Muscle of leg (tissue), 11 donors: Measurements from ENCODE around the gene ANKRD31. TPM values are rescaled to one million over a fixed set of nuclear protein-coding genes. Genes with fewer than 3 reads are reported as not detected.
"Not testable (repeated sequence)": the region's sequence is repeated elsewhere in the genome, so short reads cannot be mapped to it uniquely, and the experiment has no call there.

Experiments used
- DNase-seq: peaks from one replicate; pipeline ENCODE4 v3.0.0; 2013
- H3K27ac ChIP-seq: one replicate; pipeline ENCODE4 v1.5.1; 2013; ENCODE audit warnings: mild to moderate bottlenecking, low read length, control low read depth
- H3K27me3 ChIP-seq: one replicate; pipeline ENCODE4 v1.6.1; 2013; ENCODE audit warnings: low read length; ENCODE audit not compliant: control insufficient read depth, insufficient read depth
- H3K36me3 ChIP-seq: one replicate; pipeline ENCODE4 v1.6.1; 2013; ENCODE audit warnings: low read length; ENCODE audit not compliant: control insufficient read depth, insufficient read depth
- H3K4me1 ChIP-seq: one replicate; pipeline ENCODE4 v1.6.1; 2013; ENCODE audit warnings: low read length; ENCODE audit not compliant: control insufficient read depth, insufficient read depth
- H3K4me3 ChIP-seq: one replicate; pipeline ENCODE4 v1.5.1; 2013; ENCODE audit warnings: low read length, control low read depth
- H3K9me3 ChIP-seq: replicated peaks from 2 replicates; pipeline ENCODE4 v1.6.1; 2013; ENCODE audit warnings: low read depth, low read length; ENCODE audit not compliant: control insufficient read depth
- WGBS: methylation state at CpG from one replicate; pipeline ENCODE4 v1.1.5; 2013; ENCODE audit warnings: missing lambda C conversion rate; ENCODE audit not compliant: insufficient coverage; 5-methylcytosine and 5-hydroxymethylcytosine counted together
- polyA plus RNA-seq, 8 donors: library from polyadenylated mRNA; unstranded; fragments of 120-200 nt; gene quantifications; one replicate each; pipeline versions ENCODE4 v1.2.1 to v1.2.3, GENCODE V29; 2013; ENCODE audit warnings: inconsistent platforms in 1 of 8, low replicate concordance in 1 of 8; ENCODE audit not compliant: insufficient read length in 8 of 8, insufficient read depth in 1 of 8
- total RNA-seq: library from RNA; stranded (reverse); fragments of 120-200 nt; gene quantifications from one replicate; pipeline ENCODE4 v1.2.4, GENCODE V29; 2013

Gene ANKRD31
- total and polyA plus RNA-seq, 9 donors = 0.06 to 0.27 (median 0.13) TPM

DNA sequence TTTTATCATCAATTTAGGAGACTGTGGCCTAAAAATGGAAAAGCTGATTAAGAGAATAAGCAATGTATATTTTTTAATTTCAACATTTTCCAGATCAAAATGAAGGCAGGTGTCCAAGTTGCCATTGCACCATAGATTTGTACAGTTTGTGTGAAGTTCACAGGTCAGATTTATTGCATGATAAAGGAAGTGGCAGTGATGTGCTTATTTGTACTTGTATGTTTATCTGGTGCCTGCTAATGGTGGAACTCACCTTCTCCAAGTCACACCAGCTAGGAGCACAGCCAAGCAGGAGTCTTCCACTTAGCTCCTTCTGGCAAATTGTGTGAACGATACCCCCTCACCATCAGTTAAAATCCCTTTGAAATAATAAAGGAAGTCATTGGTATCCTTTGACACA, 37.8 kb upstream of the ANKRD31 start:
- H3K36me3 ChIP-seq = no peaks in the 10 kb centered on the region

DNA sequence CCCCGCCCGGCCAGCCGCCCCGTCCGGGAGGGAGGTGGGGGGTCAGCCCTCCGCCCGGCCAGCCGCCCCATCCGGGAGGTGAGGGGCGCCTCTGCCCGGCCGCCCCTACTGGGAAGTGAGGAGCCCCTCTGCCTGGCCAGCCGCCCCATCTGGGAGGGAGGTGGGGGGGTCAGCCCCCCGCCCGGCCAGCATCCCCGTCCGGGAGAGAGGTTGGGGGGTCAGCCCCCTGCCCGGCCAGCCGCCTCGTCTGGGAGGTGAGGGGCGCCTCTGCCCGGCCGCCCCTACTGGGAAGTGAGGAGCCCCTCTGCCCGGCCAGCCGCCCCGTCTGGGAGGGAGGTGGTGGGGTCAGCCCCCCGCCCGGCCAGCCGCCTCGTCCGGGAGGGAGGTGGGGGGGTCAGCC, 33.9 kb upstream of the ANKRD31 start:
- H3K27ac ChIP-seq, DNase-seq, H3K36me3 ChIP-seq, H3K4me3 ChIP-seq, H3K27me3 ChIP-seq, H3K9me3 ChIP-seq, H3K4me1 ChIP-seq: not testable (repeated sequence)
- WGBS = no CpG with 5 or more reads among the region's 31 CpGs

More for the DNA sequence above, 37.8 kb upstream of the ANKRD31 start:
- Histone ChIP-seq H3K4me1 (no peaks in the 10 kb centered on the region), H3K9me3 (no peaks in the 10 kb centered on the region), H3K27ac (no peak overlapping the region), H3K4me3 (no peak overlapping the region), H3K27me3 (no peaks in the 10 kb centered on the region)
- no CpG with 5 or more reads among the region's 1 CpG for WGBS
- no peak for DNase-seq

DNA sequence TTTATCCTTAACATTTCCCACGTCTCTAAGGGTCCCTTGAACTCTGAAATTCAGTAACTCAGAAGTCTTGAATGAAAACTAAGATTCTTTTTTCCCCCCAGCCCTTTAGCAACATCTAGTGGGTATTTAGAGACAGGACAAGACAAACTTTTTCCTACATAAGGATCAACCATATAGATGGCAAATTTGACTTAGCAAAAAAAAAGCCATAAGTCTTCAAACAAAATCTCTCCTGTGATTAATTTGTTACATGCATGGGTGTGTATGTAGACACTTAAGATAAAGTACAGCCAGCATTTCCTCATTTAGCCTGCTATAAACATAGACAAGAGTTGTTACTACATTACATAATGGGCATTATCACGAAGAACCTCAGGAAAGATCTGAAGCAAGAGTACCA, 29.1 kb upstream of the ANKRD31 start:
- no peak for DNase-seq
- no peak overlapping the region for H3K27ac ChIP-seq
- no CpG with 5 or more reads among the region's 2 CpGs for WGBS
- no peaks in the 10 kb centered on the region for H3K27me3 ChIP-seq
- peaks cover 2% of the 10 kb centered on the region for H3K9me3 ChIP-seq
- no peaks in the 10 kb centered on the region for H3K4me1 ChIP-seq
- H3K4me3 ChIP-seq = no peak overlapping the region
- H3K36me3 ChIP-seq = no peaks in the 10 kb centered on the region

DNA sequence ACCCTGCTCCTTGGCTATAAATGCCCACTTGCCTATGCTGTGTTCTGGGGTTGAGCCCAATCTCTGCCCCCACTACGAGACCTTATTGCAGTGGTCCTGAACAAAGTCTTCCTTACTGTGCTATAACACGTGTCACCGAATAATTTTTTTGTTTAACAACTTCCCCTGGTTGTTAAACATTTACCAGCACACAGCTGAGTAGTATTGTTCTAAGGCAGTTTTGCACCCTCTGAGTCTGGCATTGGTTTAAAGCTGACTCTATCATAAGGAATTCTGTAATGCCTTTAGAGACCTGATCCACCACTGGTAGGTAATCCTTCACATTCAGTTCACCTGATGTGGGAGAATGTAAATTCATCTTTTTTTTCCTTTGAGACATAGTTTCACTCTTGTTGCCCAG, 25.6 kb upstream of the ANKRD31 start:
- Histone ChIP-seq H3K27ac (no peak overlapping the region), H3K4me3 (no peak overlapping the region), H3K9me3 (no peaks in the 10 kb centered on the region), H3K27me3 (no peaks in the 10 kb centered on the region), H3K4me1 (no peaks in the 10 kb centered on the region), H3K36me3 (no peaks in the 10 kb centered on the region)
- DNase-seq = no peak
- WGBS = 87% methylated on average over 3 of the region's 3 CpGs

DNA sequence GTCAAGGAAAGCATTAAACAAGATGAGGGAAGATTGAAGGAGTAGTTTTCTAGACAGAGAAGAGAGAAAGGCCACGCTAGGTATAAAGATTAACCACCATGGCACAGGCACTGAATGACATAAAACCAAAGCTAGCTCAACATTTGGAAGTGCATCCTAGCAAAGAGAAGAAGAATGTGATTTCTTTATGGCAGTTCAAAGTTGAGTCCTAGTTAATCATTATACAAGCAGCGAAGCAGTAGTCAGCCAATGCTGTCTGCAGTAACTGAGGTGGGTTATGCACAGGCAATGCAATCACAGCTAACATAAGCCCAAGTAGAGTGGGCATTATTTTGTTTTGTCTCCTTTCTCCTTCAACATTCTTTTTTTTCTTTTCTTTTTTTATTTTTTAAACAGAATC, 24.0 kb upstream of the ANKRD31 start:
- no CpG with 5 or more reads among the region's 2 CpGs for WGBS
- no peak overlapping the region for H3K27ac ChIP-seq
- no peaks in the 10 kb centered on the region for H3K36me3 ChIP-seq
- H3K27me3 ChIP-seq = no peaks in the 10 kb centered on the region
- peaks cover 3% of the 10 kb centered on the region for H3K9me3 ChIP-seq
- H3K4me1 ChIP-seq = no peaks in the 10 kb centered on the region
- DNase-seq = no peak
- no peak overlapping the region for H3K4me3 ChIP-seq

DNA sequence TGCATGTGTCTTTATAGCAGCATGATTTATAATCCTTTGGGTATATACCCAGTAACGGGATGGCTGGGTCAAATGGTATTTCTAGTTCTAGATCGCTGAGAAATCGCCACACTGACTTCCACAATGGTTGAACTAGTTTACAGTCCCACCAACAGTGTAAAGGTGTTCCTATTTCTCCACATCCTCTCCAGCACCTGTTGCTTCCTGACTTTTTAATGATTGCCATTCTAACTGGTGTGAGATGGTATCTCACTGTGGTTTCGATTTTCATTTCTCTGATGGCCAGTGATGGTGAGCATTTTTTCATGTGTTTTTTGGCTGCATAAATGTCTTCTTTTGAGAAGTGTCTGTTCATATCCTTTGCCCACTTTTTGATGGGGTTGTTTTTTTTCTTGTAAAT, 13.8 kb upstream of the ANKRD31 start:
- not testable (repeated sequence) for H3K27ac ChIP-seq, DNase-seq, H3K27me3 ChIP-seq, H3K4me1 ChIP-seq, H3K4me3 ChIP-seq, H3K9me3 ChIP-seq, H3K36me3 ChIP-seq
- no CpG with 5 or more reads among the region's 4 CpGs for WGBS

DNA sequence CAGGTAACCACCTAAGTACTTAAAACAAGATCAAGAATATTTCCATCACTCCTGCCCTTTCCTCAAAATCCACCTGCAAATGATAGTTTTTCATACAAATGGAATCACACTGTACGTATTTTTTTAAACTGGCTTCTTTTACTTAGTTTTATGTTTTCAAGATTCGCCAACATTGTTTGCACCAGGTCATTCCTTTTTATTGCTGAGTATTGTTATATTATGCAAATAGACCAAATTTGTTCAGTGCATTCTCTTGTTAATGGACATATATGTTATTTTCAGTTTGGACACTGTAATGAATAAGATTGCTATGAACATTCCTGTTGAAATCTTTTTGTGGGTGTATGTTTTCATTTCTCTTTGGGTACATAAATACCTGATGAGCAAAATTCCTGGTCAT, 8.3 kb upstream of the ANKRD31 start:
- Histone ChIP-seq H3K4me1 (no peaks in the 10 kb centered on the region), H3K36me3 (no peaks in the 10 kb centered on the region), H3K4me3 (no peak overlapping the region), H3K27ac (no peak overlapping the region), H3K27me3 (no peaks in the 10 kb centered on the region), H3K9me3 (no peaks in the 10 kb centered on the region)
- no peak for DNase-seq
- no CpG with 5 or more reads among the region's 2 CpGs for WGBS

DNA sequence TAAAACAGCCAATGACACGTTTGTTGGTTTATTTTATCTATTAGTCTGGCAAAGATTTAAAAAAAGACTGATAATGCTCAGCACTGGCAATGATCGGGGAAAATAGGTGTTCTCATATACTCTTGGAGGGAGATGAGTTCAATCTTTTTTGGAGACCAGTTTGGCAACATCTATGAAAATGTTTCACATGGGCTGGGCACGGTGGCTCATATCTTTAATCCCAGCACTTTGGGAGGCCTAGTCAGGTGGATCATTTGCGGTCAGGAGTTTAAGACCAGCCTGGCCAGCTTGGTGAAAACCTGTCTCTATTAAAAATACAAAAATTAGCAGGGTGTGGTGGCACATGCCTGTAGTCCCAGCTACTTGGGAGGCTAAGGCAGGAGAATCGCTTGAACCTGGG, 6.8 kb upstream of the ANKRD31 start:
- H3K9me3 ChIP-seq = no peaks in the 10 kb centered on the region
- no peaks in the 10 kb centered on the region for H3K4me1 ChIP-seq
- H3K27me3 ChIP-seq = no peaks in the 10 kb centered on the region
- no peaks in the 10 kb centered on the region for H3K36me3 ChIP-seq
- no peak for DNase-seq
- H3K27ac ChIP-seq = no peak overlapping the region
- WGBS = 92% methylated on average over 2 of the region's 5 CpGs
- H3K4me3 ChIP-seq = no peak overlapping the region

DNA sequence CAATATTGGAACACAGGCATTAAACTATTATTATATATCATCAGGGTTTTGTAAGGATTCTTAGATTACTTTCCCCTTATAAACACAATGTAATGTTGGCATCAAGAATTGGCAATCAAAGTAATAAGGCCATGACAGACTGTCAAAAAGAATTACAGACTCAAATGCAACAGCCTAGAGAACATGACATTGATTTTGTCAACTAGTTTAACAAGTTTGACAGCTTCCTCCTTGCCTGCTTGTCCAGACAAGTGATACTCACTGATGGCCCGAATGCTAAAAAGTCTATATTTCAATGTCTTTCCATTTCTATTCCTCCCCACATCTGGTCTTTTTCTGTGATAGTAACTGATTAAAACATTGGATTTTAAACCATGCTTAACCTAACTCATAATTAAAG, 6.4 kb upstream of the ANKRD31 start:
- no peak for DNase-seq
- Histone ChIP-seq H3K4me3 (no peak overlapping the region), H3K27ac (no peak overlapping the region), H3K27me3 (no peaks in the 10 kb centered on the region), H3K9me3 (no peaks in the 10 kb centered on the region), H3K36me3 (no peaks in the 10 kb centered on the region), H3K4me1 (no peaks in the 10 kb centered on the region)
- no CpG with 5 or more reads among the region's 1 CpG for WGBS

DNA sequence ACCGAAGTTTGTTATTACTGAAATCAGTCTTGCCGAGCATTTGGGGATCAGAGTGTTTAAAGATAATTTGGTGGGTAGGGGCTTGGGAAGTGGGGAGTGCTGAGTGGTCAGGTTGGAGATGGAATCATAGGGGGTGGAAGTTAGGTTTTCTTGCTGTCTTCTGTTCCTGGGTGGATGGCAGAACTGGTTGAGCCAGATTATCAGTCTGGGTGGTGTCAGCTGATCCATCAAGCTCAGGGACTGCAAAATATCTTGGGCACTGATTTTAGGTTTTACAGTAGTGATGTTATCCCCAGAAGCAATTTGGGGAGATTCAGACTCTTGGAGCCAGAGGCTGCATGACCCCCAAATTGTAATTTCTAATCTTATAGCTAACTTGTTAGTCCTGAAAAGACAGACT, 5.4 kb upstream of the ANKRD31 start:
- 72% methylated on average over 2 of the region's 2 CpGs for WGBS
- Histone ChIP-seq H3K9me3 (no peaks in the 10 kb centered on the region), H3K27ac (no peak overlapping the region), H3K4me1 (peaks cover 1% of the 10 kb centered on the region), H3K4me3 (no peak overlapping the region), H3K27me3 (no peaks in the 10 kb centered on the region), H3K36me3 (no peaks in the 10 kb centered on the region)
- DNase-seq = no peak

DNA sequence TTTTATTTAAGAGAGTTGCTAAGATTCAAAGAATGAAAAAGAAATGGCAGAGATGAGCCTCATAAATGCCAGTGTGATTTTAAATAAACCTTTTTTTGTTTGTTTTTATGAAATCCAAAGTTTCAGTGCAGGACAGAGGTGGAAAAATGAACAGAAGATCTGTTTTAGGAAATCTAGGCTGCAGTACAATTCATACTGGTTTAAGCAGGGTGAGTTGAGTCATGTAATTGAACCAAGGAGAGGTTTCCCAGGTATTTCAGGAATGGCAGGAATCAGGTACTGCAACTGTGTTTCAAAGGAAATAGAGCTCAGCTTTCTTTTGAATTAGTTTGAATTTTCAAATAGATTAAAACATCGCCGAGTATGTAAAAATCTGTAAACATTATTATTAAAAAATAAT, 3.0 kb upstream of the ANKRD31 start:
- no peak overlapping the region for H3K27ac ChIP-seq
- H3K9me3 ChIP-seq = no peaks in the 10 kb centered on the region

More for the DNA sequence above, 3.0 kb upstream of the ANKRD31 start:
- Histone ChIP-seq H3K4me1 (peaks cover 5% of the 10 kb centered on the region), H3K4me3 (no peak overlapping the region), H3K36me3 (no peaks in the 10 kb centered on the region), H3K27me3 (no peaks in the 10 kb centered on the region)
- no peak for DNase-seq
- no CpG with 5 or more reads among the region's 2 CpGs for WGBS
